Measurements from ENCODE around the gene ARNT2.
A peak's percentile ranks its signal among the peaks of the same experiment; 100 is the strongest.
"Not testable (repeated sequence)": the region's sequence is repeated elsewhere in the genome, so short reads cannot be mapped to it uniquely, and the experiment has no call there.

ARNT2 gene

GRCh38 chr15:80615783-80616391, 211.7 kb downstream of the ARNT2 start:
- DNase-seq (ENCODE audit: low read depth), result peak; percentile 83

DNA sequence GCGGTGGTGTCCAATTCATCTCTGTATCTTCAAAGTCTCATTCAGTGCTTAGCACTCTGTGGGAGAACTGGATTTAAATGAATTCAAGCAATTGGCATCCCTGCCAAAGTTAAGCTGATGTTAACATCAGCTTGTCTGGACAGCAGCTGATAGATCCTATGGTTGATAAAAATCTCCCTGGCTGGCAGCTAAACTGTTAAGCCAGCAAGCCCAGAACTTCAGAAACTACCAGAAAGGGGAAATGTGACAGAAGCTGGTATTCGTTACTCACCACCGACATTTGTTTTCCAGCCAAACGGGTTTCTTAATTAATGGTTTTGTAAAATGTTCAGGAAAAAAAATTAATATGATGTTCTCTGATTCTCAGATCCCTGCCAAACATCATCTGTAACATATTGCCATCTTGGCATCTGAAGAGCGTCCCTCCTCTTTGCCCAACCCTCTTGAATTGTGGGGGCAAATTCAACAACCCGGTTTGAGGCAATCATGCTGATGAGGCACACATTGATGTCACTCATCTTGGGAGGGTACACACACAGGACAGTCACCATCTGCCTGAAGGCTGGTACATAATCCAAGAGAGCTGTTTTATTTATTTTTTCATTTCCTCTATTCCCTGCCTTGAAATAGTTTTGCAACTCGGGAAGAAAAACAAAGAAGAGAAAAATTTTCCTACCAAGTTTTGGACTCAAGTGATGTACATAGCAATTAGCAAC, 214.7 kb downstream of the ARNT2 start:
- no peak for DNase-seq (ENCODE audit: low read depth)

DNA sequence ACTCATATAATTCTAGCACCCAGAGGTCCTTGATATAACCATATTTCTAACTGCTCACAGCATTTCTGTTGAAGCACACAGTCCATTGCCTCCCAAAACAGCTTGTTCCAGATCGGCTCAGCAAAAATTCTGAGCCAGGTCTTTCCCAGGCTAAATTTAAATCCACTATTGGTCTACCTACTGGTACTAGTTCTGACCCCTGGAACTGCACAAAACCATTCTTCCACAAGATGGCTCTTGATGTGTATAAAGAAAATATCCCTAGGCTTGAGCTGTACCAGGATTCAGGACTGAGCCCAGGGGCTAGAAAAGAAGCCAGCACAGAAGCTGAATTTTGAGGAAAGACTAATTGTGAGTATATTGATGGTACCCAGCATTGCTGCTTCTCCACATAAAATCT, 215.5 kb downstream of the ARNT2 start:
- DNase-seq (ENCODE audit: low read depth), result no peak

GRCh38 chr15:80620141-80620540, 216.0 kb downstream of the ARNT2 start:
- DNase-seq (ENCODE audit: low read depth), result no peak

DNA sequence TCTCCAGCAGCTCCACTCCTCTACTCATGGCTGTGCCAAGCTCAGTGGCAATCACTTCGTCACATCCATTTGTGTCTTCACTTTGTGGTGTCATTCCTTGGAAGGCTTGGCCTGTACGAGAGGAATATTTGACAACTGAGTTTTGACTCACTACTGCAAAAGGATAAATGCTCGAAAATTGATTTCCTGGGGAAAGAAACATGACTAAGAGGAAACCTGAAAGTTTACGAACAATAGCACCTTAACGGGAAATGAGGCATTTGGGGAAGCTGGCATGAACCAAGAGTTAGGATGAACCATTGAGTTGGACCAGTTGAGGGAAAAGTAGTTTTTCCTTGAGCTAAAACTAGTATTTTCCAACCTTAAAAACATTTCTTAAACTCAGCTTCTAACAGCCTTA, 216.7 kb downstream of the ARNT2 start:
- no peak for DNase-seq (ENCODE audit: low read depth)

- DNase-seq (ENCODE audit: low read depth), result no peak
Measured at GRCh38 chr15:80626643-80627120, 222.5 kb downstream of the ARNT2 start.

GRCh38 chr15:80629355-80629754, 225.2 kb downstream of the ARNT2 start:
- DNase-seq (ENCODE audit: low read depth), result no peak

- no peak for DNase-seq (ENCODE audit: low read depth)
Measured at GRCh38 chr15:80630981-80631380, 226.8 kb downstream of the ARNT2 start.

GRCh38 chr15:80633221-80633620, 229.0 kb downstream of the ARNT2 start:
- no peak for DNase-seq (ENCODE audit: low read depth)

- no peak for DNase-seq (ENCODE audit: low read depth)
Measured at GRCh38 chr15:80635953-80636352, 231.8 kb downstream of the ARNT2 start.

DNA sequence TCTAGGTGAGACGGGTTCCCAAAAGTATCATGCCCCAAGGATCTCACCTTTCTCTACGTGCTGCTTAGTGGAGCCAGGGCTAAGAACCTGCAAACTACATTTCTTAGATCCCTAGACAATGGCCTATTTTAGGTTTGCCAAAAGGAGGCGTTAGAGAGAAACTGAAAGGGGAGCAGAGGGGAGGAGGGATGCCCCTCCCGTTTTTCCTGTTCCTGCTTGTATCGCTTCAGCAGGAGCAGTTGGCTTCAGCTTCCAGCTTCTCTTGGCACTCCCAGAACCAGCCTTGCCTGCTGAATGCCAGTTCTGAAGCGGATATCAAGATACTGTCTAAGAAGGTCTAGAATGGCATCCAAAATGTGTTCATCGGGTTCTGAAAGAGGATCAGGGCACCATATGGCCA, 232.5 kb downstream of the ARNT2 start:
- DNase-seq (ENCODE audit: low read depth), result no peak

DNA sequence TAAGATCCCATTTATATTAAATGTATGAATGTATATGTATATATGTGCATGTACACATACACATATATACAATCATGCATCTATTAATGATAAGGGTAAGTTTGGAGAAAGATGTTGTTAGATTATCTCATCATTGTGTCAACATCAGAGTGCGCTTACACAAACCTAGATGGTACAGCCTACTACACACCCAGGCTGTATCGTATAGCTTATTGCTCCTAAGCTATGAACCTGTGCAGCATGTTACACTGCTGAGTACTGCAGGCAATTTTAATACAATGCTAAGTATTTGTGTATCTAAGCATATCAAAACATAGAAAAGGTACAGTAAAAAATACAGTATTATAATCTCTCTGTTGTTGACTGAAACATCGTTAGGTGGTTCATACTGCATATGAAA, 233.6 kb downstream of the ARNT2 start:
- DNase-seq (ENCODE audit: low read depth), result no peak

- peak; percentile 23 for DNase-seq (ENCODE audit: low read depth)
Measured at GRCh38 chr15:80638553-80639167, 234.5 kb downstream of the ARNT2 start.

- DNase-seq (ENCODE audit: low read depth), result no peak
Measured at GRCh38 chr15:80639168-80639555, 235.0 kb downstream of the ARNT2 start.

- DNase-seq (ENCODE audit: low read depth), result no peak
Measured at GRCh38 chr15:80640531-80641121, 236.4 kb downstream of the ARNT2 start.

DNA sequence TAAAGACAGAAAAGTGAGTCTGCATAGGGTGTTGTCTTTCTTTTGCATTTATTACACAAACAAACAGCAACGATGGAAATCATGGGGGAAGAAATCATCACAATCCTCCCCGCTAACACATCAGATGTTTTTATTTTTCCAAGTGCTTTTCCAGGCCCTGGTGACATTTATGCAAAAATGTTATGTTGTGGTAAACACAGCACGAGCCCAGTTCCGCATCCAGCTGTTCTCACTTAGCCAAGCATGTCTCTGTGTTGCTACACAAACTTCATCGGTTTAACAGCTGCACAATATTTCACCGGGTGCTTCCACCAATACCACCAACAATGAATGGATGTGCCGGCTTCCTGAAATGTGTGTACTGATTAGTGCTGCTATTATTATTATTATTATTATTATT, 237.2 kb downstream of the ARNT2 start:
- no peak for DNase-seq (ENCODE audit: low read depth)

DNA sequence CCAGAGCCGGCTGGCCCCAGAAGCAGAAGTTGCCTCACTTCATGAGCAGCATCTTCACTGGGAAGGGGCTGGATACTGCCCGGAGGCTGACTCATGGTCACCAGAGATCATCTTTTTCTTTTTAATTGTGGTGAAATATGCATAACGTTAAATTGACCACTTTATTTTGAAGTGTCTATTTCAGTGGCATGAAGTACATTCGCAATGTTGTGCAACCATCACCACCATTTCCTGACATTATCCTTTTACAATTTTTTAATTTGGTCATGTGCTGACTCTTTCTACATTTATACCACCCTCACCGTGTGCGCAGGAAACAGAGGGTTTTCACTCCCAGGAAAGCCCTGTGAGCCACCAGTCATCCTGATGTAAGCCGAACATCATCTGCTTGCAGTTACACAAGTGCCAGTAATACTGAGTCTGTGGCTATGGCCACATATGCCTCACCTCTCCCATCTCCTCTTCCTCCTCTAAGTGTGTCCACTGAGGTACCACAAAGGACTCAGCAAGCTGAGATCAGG, 239.3 kb downstream of the ARNT2 start:
- no peak for DNase-seq (ENCODE audit: low read depth)

DNA sequence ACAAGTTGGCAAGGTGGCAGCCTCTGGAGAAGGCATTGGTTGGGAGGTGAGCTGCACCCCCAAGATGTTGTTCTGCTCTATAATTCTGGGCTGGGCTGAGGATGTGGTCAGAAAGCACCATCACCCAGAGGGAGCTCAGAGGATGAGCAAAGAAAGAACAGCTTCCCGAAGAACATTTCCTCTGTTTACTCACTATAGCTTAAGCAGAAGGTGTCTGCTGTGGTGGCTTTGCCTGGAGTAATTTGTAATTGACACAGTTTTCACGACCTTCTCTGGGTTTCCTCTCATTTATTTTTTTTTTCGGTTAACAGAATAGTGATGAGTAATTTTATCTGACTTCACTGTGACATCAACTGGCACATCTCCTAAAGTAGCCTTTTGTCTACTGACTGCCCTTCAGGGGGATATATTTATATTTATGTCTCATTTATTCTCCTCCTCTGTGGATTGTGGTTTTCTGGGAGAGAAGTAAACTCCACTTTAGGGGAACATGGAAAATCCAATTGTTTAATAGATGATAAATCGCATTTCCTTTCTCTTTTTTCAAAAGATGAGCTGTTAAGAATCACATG, 241.4 kb downstream of the ARNT2 start:
- no peak for DNase-seq (ENCODE audit: low read depth)

DNA sequence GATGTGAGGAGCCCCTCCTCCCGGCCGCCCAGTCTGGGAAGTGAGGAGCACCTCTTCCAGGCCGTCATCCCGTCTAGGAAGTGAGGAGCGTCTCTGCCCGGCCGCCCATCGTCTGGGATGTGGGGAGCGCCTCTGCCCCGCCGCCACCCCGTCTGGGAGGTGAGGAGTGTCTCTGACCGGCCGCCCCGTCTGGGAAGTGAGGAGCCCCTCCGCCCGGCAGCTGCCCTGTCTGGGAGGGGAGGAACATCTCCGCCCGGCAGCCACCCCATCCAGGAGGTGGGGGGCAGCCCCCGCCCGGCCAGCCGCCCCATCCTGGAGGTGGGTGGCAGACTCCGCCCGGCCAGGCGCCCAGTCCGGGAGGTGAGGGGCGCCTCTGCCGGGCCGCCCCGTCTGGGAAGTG, 243.2 kb downstream of the ARNT2 start:
- not testable (repeated sequence) for DNase-seq (ENCODE audit: low read depth)
